DND-41 (cell line): ENCODE measurements around the gene CNBD2.

ENCODE experiments used
- ATAC-seq: fragments of 200-7000 bp; cut with Tn5 transposase; 3 replicates; pipeline ENCODE4 v1.9.1; 2021; ENCODE audit warnings: low read depth; ENCODE audit not compliant: insufficient read depth
- DNase-seq: peaks from one replicate; pipeline ENCODE4 v3.0.0-alpha.2; 2020
- H2AFZ ChIP-seq: 2 replicates; pipeline ENCODE4 v1.6.0; 2012; ENCODE audit warnings: low read depth, low read length
- H3K27ac ChIP-seq: 2 replicates; pipeline ENCODE4 v1.5.1; 2012; ENCODE audit warnings: low read length, inconsistent platforms
- H3K27me3 ChIP-seq: fragments of 200-600 bp; sonication (generic); 2 replicates; pipeline ENCODE4 v1.6.0; 2012; ENCODE audit warnings: low read length, mild to moderate bottlenecking, inconsistent platforms; ENCODE audit not compliant: insufficient read depth, poor library complexity
- H3K36me3 ChIP-seq: 2 replicates; pipeline ENCODE4 v1.5.1; 2012; ENCODE audit warnings: low read length, inconsistent platforms; ENCODE audit not compliant: insufficient read depth
- H3K4me1 ChIP-seq: 2 replicates; pipeline ENCODE4 v1.5.1; 2012; ENCODE audit warnings: mild to moderate bottlenecking, low read length; ENCODE audit not compliant: insufficient read depth
- H3K4me2 ChIP-seq: 2 replicates; pipeline ENCODE4 v1.6.0; 2012; ENCODE audit warnings: mild to moderate bottlenecking, moderate library complexity, low read length, inconsistent platforms; ENCODE audit not compliant: insufficient read depth
- H3K4me3 ChIP-seq, 2 experiments: fragments of 200-600 bp in 1 of 2; shearing (Covaris generic) in 1 of 2; 2 replicates each; pipeline ENCODE4 v1.5.1; 2012 to 2016; ENCODE audit warnings: inconsistent platforms in 2 of 2, low read length in 2 of 2, mild to moderate bottlenecking in 2 of 2, low read depth in 1 of 2, moderate library complexity in 1 of 2
- H3K79me2 ChIP-seq: 2 replicates; pipeline ENCODE4 v1.6.0; 2012; ENCODE audit warnings: low read length, inconsistent platforms; ENCODE audit not compliant: insufficient read depth
- H3K9ac ChIP-seq: 2 replicates; pipeline ENCODE4 v1.6.0; 2012; ENCODE audit warnings: low read depth, mild to moderate bottlenecking, inconsistent platforms, low read length, moderate library complexity
- H3K9me3 ChIP-seq: 2 replicates; pipeline ENCODE4 v1.5.1; 2012; ENCODE audit warnings: low read length, moderate library complexity, mild to moderate bottlenecking, inconsistent platforms; ENCODE audit not compliant: insufficient read depth, severe bottlenecking
- H4K20me1 ChIP-seq: 2 replicates; pipeline ENCODE4 v1.6.0; 2012; ENCODE audit warnings: low read length; ENCODE audit not compliant: insufficient read depth
- EZH2 ChIP-seq: IDR thresholded peaks from 3 replicates; pipeline ENCODE4 v1.6.1; 2012; ENCODE audit warnings: borderline replicate concordance, low read depth, mild to moderate bottlenecking, moderate library complexity, low read length, inconsistent platforms; ENCODE audit not compliant: severe bottlenecking
- TF ChIP-seq, protein P1 (sequence below): IDR thresholded peaks from 2 replicates; pipeline ENCODE4 v1.5.1; 2012; ENCODE audit warnings: borderline replicate concordance, low read length, moderate library complexity, mild to moderate bottlenecking; ENCODE audit not compliant: poor library complexity, severe bottlenecking; ENCODE audit errors: extremely low read depth

CNBD2 gene

DNA sequence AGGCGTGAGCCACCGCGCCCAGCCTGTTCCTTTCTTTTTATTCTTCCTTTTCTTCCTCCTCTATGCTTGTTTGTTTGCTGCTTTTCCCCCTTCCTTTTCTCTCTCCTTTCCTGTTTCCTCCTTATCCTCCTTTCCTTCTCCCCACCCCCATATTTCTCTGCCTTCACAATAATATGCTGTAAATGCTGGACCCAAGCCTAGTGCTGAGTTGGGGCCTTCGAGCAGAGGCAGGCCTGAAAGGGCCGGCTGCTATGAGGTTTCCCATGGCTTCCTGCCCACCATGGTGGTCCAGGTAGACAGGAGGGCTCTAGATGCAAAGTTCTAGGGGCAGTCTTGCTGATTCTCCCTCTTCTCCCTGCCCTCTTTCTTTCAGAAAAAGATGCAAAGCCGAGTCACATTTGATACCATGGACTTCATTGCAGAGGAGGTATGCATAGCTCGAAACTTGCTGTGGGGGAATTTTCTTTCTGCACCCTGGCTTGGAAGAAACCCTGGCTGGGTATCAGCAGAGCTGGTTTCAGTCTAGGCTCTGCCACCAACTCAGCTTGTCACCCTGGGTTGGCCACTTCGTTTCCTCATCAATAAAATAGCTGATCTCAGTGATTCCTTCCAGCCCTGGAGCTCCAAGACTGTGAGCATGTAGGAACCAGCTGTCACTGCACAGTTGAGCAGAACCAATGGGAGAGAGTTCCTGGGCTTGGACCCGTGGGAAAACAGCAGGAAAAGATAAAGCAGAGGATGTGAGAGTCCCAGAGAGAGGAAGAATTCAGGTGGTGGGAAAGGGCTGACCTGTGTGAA is 7.4 kb downstream of the CNBD2 start:
- Histone ChIP-seq H3K4me1 (no peaks in the 10 kb centered on the region), H3K4me3 (no peak overlapping the region), H2AFZ (no peak overlapping the region), H3K27ac (no peak overlapping the region), H3K27me3 (peaks cover 7% of the 10 kb centered on the region), H4K20me1 (no peaks in the 10 kb centered on the region), H3K9ac (no peak overlapping the region), H3K9me3 (no peaks in the 10 kb centered on the region), H3K79me2 (no peaks in the 10 kb centered on the region), H3K36me3 (no peaks in the 10 kb centered on the region), H3K4me2 (no peak overlapping the region)
- no peak for TF ChIP-seq EZH2
- TF ChIP-seq, protein P1, sequence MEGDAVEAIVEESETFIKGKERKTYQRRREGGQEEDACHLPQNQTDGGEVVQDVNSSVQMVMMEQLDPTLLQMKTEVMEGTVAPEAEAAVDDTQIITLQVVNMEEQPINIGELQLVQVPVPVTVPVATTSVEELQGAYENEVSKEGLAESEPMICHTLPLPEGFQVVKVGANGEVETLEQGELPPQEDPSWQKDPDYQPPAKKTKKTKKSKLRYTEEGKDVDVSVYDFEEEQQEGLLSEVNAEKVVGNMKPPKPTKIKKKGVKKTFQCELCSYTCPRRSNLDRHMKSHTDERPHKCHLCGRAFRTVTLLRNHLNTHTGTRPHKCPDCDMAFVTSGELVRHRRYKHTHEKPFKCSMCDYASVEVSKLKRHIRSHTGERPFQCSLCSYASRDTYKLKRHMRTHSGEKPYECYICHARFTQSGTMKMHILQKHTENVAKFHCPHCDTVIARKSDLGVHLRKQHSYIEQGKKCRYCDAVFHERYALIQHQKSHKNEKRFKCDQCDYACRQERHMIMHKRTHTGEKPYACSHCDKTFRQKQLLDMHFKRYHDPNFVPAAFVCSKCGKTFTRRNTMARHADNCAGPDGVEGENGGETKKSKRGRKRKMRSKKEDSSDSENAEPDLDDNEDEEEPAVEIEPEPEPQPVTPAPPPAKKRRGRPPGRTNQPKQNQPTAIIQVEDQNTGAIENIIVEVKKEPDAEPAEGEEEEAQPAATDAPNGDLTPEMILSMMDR = no peak
- DNase-seq (no peak), ATAC-seq (no peak)

DNA sequence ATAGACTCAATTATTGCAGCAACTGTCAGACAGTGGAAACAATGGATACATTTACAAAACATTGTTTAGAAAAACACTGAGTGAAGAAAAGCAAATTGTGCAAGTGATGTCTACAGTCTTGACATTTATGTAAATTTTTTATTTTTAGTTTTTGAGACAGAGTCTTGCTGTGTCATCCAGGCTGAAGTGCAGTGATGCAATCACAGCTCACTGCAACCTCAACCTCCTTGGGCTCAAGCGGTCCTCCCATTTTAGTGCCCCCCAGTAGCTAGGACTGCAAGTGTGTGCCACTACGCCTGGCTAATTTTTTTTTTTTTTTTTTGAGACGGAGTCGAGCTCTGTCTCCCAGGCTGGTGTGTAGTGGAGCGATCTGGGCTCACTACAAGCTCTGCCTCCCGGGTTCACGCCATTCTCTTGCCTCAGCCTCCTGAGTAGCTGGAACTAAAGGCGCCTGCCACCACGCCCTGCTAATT is 9.7 kb downstream of the CNBD2 start:
- Histone ChIP-seq H3K9ac (no peak overlapping the region), H3K4me2 (no peak overlapping the region), H3K27me3 (peaks cover 14% of the 10 kb centered on the region), H2AFZ (no peak overlapping the region), H3K27ac (no peak overlapping the region), H4K20me1 (no peaks in the 10 kb centered on the region), H3K4me3 (no peak overlapping the region), H3K9me3 (no peaks in the 10 kb centered on the region), H3K79me2 (no peaks in the 10 kb centered on the region), H3K4me1 (no peaks in the 10 kb centered on the region), H3K36me3 (no peaks in the 10 kb centered on the region)
- no peak for ATAC-seq
- TF ChIP-seq, protein P1 = no peak
- DNase-seq = no peak

DNA sequence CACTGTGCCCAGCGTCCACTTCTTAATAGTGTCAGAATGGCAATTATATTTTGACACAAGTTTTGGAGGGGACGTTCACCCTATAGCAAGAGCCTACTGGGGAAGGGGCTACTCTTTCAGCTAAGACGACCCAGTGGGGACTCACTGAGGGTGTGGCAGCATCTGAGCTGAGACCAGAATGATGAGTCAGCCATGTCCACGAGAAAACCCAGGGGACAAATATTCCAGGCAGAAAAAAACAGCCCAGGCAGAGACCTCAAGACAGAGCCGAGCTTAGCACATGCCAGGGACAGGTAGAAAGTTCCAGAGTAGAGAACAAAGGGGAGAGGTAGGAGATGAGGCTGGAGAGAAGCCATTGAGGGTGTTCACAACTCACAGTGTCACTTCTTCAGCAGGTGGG is 11.2 kb downstream of the CNBD2 start:
- H3K27ac ChIP-seq = no peak overlapping the region
- peaks cover 14% of the 10 kb centered on the region for H3K27me3 ChIP-seq
- no peak overlapping the region for H2AFZ ChIP-seq
- no peak for ATAC-seq
- no peak overlapping the region for H3K9ac ChIP-seq
- no peaks in the 10 kb centered on the region for H3K36me3 ChIP-seq
- DNase-seq = no peak
- no peak overlapping the region for H3K4me2 ChIP-seq
- no peaks in the 10 kb centered on the region for H3K9me3 ChIP-seq
- H4K20me1 ChIP-seq = no peaks in the 10 kb centered on the region
- no peaks in the 10 kb centered on the region for H3K79me2 ChIP-seq
- H3K4me3 ChIP-seq = no peak overlapping the region
- no peaks in the 10 kb centered on the region for H3K4me1 ChIP-seq
- no peak for TF ChIP-seq EZH2
- TF ChIP-seq, protein P1 = no peak
